IMR-90 (cell line): ENCODE results near the gene KRT80. TPM values are rescaled to one million over a fixed set of nuclear protein-coding genes. Genes with fewer than 3 reads are reported as not detected.

Source experiments
- ATAC-seq: fragments of 200-7000 bp; cut with Tn5 transposase; 2 replicates; pipeline ENCODE4 v1.9.1; 2020; ENCODE audit warnings: low read depth, mild to moderate bottlenecking, moderate library complexity
- BruUV-seq: library from RNA; stranded (reverse); fragments of 400-500 nt; replicated peaks from 2 replicates; lab custom pipeline; 2021; lab: Mats Ljungman, UMichigan
- CTCF ChIA-PET: fragments of 300-600 bp; formaldehyde crosslinking; extraction: SDS; loops from one replicate; lab custom pipeline; 2021; ENCODE audit warnings: antibody characterized with exemption; lab: Yijun Ruan, JAX
- POLR2A ChIA-PET: fragments of 300-600 bp; sonication (Branson Sonifier 250); formaldehyde crosslinking; loops from one replicate; lab custom pipeline; 2022; ENCODE audit warnings: antibody characterized with exemption; ENCODE audit not compliant: unreplicated experiment; lab: Charles Lee
- DNase-seq: peaks from one replicate; pipeline ENCODE4 v3.0.0; 2013
- H2AFZ ChIP-seq: replicated peaks from 2 replicates; pipeline ENCODE3; 2013; ENCODE audit warnings: low read length, mild to moderate bottlenecking; ENCODE audit not compliant: poor library complexity
- H2AK5ac ChIP-seq: 2 replicates; pipeline ENCODE4 v1.6.1; 2013; ENCODE audit warnings: low read depth, low read length, inconsistent platforms
- H2AK9ac ChIP-seq: replicated peaks from 2 replicates; pipeline ENCODE3; 2013; ENCODE audit warnings: mild to moderate bottlenecking, low read depth, low read length, moderate library complexity; ENCODE audit not compliant: poor library complexity
- H2BK120ac ChIP-seq: 2 replicates; pipeline ENCODE4 v1.6.1; 2013; ENCODE audit warnings: low read depth, low read length, inconsistent platforms
- H2BK15ac ChIP-seq: 3 replicates; pipeline ENCODE4 v1.6.1; 2013; ENCODE audit warnings: low read depth, low read length, inconsistent platforms
- H2BK20ac ChIP-seq: 2 replicates; pipeline ENCODE4 v1.6.1; 2013; ENCODE audit warnings: low read depth, mild to moderate bottlenecking, inconsistent platforms, low read length, moderate library complexity
- H2BK5ac ChIP-seq: 2 replicates; pipeline ENCODE4 v1.6.1; 2013; ENCODE audit warnings: mild to moderate bottlenecking, low read depth, low read length, inconsistent platforms; ENCODE audit not compliant: poor library complexity, severe bottlenecking
- H3K14ac ChIP-seq: replicated peaks from 2 replicates; pipeline ENCODE4 v1.6.1; 2013; ENCODE audit warnings: low read depth, low read length, inconsistent platforms
- H3K18ac ChIP-seq: 2 replicates; pipeline ENCODE4 v1.6.1; 2013; ENCODE audit warnings: low read depth, low read length, control low read depth
- H3K23ac ChIP-seq: 2 replicates; pipeline ENCODE4 v1.6.1; 2013; ENCODE audit warnings: low read depth, low read length, inconsistent platforms
- H3K27ac ChIP-seq: 2 replicates; pipeline ENCODE4 v1.5.1; 2013; ENCODE audit warnings: mild to moderate bottlenecking, control low read depth, low read length; ENCODE audit not compliant: insufficient read depth
- H3K27me3 ChIP-seq: 2 replicates; pipeline ENCODE4 v1.6.1; 2013; ENCODE audit warnings: low read length; ENCODE audit not compliant: control insufficient read depth, insufficient read depth
- H3K36me3 ChIP-seq: 2 replicates; pipeline ENCODE4 v1.6.1; 2013; ENCODE audit warnings: low read length, mixed read lengths; ENCODE audit not compliant: control insufficient read depth, insufficient read depth
- H3K4ac ChIP-seq: 2 replicates; pipeline ENCODE4 v1.6.1; 2013; ENCODE audit warnings: low read depth, low read length, inconsistent platforms
- H3K4me1 ChIP-seq: 2 replicates; pipeline ENCODE4 v1.6.1; 2013; ENCODE audit warnings: low read length, mixed read lengths; ENCODE audit not compliant: control insufficient read depth, insufficient read depth
- H3K4me2 ChIP-seq: 2 replicates; pipeline ENCODE4 v1.6.1; 2013; ENCODE audit warnings: low read depth, mild to moderate bottlenecking, control low read depth, low read length, moderate library complexity
- H3K4me3 ChIP-seq: 2 replicates; pipeline ENCODE4 v1.5.1; 2013; ENCODE audit warnings: low read depth, mild to moderate bottlenecking, control low read depth, low read length, moderate library complexity; ENCODE audit not compliant: insufficient read depth
- H3K56ac ChIP-seq: 2 replicates; pipeline ENCODE4 v1.6.1; 2013; ENCODE audit warnings: low read length, inconsistent platforms; ENCODE audit not compliant: insufficient read depth; ENCODE audit errors: extremely low read depth
- H3K79me1 ChIP-seq, 2 experiments: 2 replicates each; pipeline ENCODE4 v1.6.1; 2013; ENCODE audit warnings: low read length in 2 of 2, inconsistent platforms in 1 of 2, low read depth in 1 of 2
- H3K9ac ChIP-seq: 2 replicates; pipeline ENCODE4 v1.6.1; 2013; ENCODE audit warnings: low read depth, low read length, control low read depth
- H3K9me1 ChIP-seq: 2 replicates; pipeline ENCODE4 v1.6.1; 2013; ENCODE audit warnings: low read length, inconsistent platforms; ENCODE audit not compliant: insufficient read depth
- H3K9me3 ChIP-seq: 2 replicates; pipeline ENCODE4 v1.6.1; 2013; ENCODE audit warnings: low read length; ENCODE audit not compliant: control insufficient read depth, insufficient read depth
- H4K20me1 ChIP-seq: 2 replicates; pipeline ENCODE4 v1.6.1; 2013; ENCODE audit warnings: low read length, inconsistent platforms; ENCODE audit not compliant: insufficient read depth
- H4K5ac ChIP-seq: 2 replicates; pipeline ENCODE4 v1.6.1; 2013; ENCODE audit warnings: mild to moderate bottlenecking, low read depth, low read length, control low read depth
- H4K8ac ChIP-seq, 2 experiments: 2 replicates each; pipeline ENCODE4 v1.6.1; 2013; ENCODE audit warnings: low read depth in 2 of 2, low read length in 2 of 2, control low read depth in 1 of 2, inconsistent platforms in 1 of 2
- H4K91ac ChIP-seq: 2 replicates; pipeline ENCODE4 v1.6.1; 2013; ENCODE audit warnings: low read depth, low read length, inconsistent platforms; ENCODE audit not compliant: insufficient read depth
- CEBPB ChIP-seq: IDR thresholded peaks from 2 replicates; pipeline ENCODE4 v1.6.1; 2012; ENCODE audit warnings: low read depth, low read length, improper control_type of control experiment
- CHD1 ChIP-seq: IDR thresholded peaks from 2 replicates; pipeline ENCODE4 v1.6.1; 2012; ENCODE audit warnings: low read depth, low read length, improper control_type of control experiment
- ELK1 ChIP-seq: fragments of 150-350 bp; IDR thresholded peaks from 2 replicates; pipeline ENCODE4 v1.6.1; 2016; ENCODE audit warnings: low read depth, mild to moderate bottlenecking, low read length, moderate library complexity, borderline replicate concordance
- FOS ChIP-seq: fragments of 150-350 bp; IDR thresholded peaks from 2 replicates; pipeline ENCODE4 v1.6.1; 2016; ENCODE audit warnings: low read depth, low read length
- MXI1 ChIP-seq: IDR thresholded peaks from 2 replicates; pipeline ENCODE4 v1.6.1; 2012; ENCODE audit warnings: low read depth, mild to moderate bottlenecking, low read length, moderate library complexity, borderline replicate concordance
- RCOR1 ChIP-seq: IDR thresholded peaks from 2 replicates; pipeline ENCODE4 v1.6.1; 2012; ENCODE audit warnings: mild to moderate bottlenecking, low read length, improper control_type of control experiment; ENCODE audit not compliant: insufficient replicate concordance
- WGBS, 2 experiments: methylation state at CpG; one replicate each; pipeline versions ENCODE4 v1.1.5 to v1.1.7; 2013; ENCODE audit warnings: missing lambda C conversion rate in 2 of 2; ENCODE audit not compliant: insufficient read length in 1 of 2; ENCODE audit errors: extremely low coverage in 2 of 2; 5-methylcytosine and 5-hydroxymethylcytosine counted together
- dilution Hi-C: fragments of 300-500 bp; cut with HindIII; formaldehyde crosslinking; loops from one replicate; pipeline ENCODE4 v1.14.3; 2018; ENCODE audit warnings: low sequenced_read_pairs; ENCODE audit not compliant: unreplicated experiment
- in situ Hi-C: fragments of 300-500 bp; cut with MboI; formaldehyde crosslinking; loops from 3 replicates; pipeline ENCODE4 v1.14.3; 2019; ENCODE audit warnings: low sequenced_read_pairs, inconsistent platforms, mixed read lengths
- intact Hi-C: fragments of 100-400 bp; cut with micrococcal nuclease; formaldehyde crosslinking; loops from 2 replicates; pipeline ENCODE4 v1.10.0; 2022
- polyA plus RNA-seq, 3 experiments: library from polyadenylated mRNA; depleted of rRNA; stranded (reverse); fragments of >200 nt; gene quantifications; 2 replicates each; pipeline ENCODE4 v1.2.3, GENCODE V29; 2012; ENCODE audit warnings: low replicate concordance in 1 of 3
- total RNA-seq: library from RNA; depleted of rRNA; stranded (reverse); fragments of >200 nt; gene quantifications from 2 replicates; pipeline ENCODE4 v1.2.3, GENCODE V29; 2012

Gene KRT80
- total and polyA plus RNA-seq, 2 of the 4 experiments (the other 2 are of a cell fraction), result 0.54 to 3.4 TPM

DNA sequence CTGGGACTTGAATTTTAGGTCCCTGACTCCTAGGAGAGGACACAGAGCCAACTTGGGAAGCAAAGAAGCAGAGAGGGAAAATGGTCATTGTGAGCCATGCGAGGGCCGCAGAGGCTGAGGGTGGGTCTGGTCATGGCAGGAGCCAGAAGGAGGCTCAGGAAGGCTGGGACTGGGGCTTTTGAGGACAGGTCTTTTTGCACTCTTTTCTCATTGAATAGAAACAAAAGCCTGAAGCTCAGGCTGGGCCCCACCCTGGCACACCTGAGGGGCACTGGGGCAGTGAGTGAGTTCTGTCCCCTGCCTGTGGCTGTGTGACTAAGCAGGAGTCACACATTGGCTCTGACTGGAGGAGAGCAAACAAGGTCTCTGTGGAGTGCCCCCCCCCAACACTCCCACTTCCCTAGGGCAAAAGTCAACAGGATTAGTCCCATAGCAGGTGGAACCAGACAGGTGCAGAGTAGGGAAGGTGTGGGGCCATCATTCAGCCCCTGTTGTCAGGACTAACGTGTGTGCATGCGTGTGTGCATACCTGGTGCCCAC is 44.1 kb upstream of the KRT80 start:
- no peak overlapping the region; the same call in 1 of the 2 replicates for H4K91ac ChIP-seq
- H3K36me3 ChIP-seq, result no peaks in the 10 kb centered on the region
- no peak overlapping the region for H3K23ac ChIP-seq
- DNase-seq (no peak), ATAC-seq (no peak)
- no TSS peak for BruUV-seq
- H3K4me1 ChIP-seq, result peaks cover 10% of the 10 kb centered on the region
- peak overlapping the region; percentile 58 for H3K4ac ChIP-seq
- intact Hi-C loops, result no loop called here
- H3K18ac ChIP-seq, result no peak overlapping the region
- H4K20me1 ChIP-seq, result no peaks in the 10 kb centered on the region
- H3K9me3 ChIP-seq, result no peaks in the 10 kb centered on the region
- peak overlapping the region; percentile 32 for H2BK120ac ChIP-seq
- H2BK5ac ChIP-seq, result no peak overlapping the region
- TF ChIP-seq CEBPB, result no peak
- TF ChIP-seq MXI1, result no peak
- TF ChIP-seq RCOR1, result no peak
- no peak for TF ChIP-seq CHD1
- no peak for TF ChIP-seq FOS
- no peak for TF ChIP-seq ELK1
- H2AFZ ChIP-seq, result no peak overlapping the region
- ChIA-PET CTCF (interaction anchor here (1.5 kb wide), 1 partner anchor 92 kb away, joined by 3 read pairs; no protein-coding TSS in a partner anchor), POLR2A (no interaction called here)
- H3K9ac ChIP-seq, result no peak overlapping the region
- H3K4me3 ChIP-seq, result no peak overlapping the region
- H2BK15ac ChIP-seq, result 0 out of 3 replicates have a peak overlapping the region, but pooled peaks have one; percentile 37
- 100% methylated on average over 1 of the region's 4 CpGs; no CpG with 5 or more reads in 1 of the 2 experiments for WGBS, 2 experiments
- peaks cover 15% of the 10 kb centered on the region for H3K9me1 ChIP-seq
- H3K4me2 ChIP-seq, result no peak overlapping the region
- peak overlapping the region; percentile 39 for H3K14ac ChIP-seq
- peak overlapping the region in 1 of 2 experiments; percentile 49; a peak in 1 of 4 replicates for H4K8ac ChIP-seq
- H3K27me3 ChIP-seq, result no peaks in the 10 kb centered on the region
- peaks cover 0 to 13% of the 10 kb centered on the region in 2 experiments; a peak in 2 of 4 replicates for H3K79me1 ChIP-seq
- H2BK20ac ChIP-seq, result peak overlapping the region; percentile 70; the same call in 1 of the 2 replicates
- no peak overlapping the region for H3K56ac ChIP-seq
- H2AK9ac ChIP-seq, result no peak overlapping the region
- in situ Hi-C loops, result no loop called here
- no peak overlapping the region for H4K5ac ChIP-seq
- H3K27ac ChIP-seq, result no peak overlapping the region
- peak overlapping the region; percentile 44; the same call in 1 of the 2 replicates for H2AK5ac ChIP-seq
- dilution Hi-C loops, result no loop called here
